NOMO-1 treated with dmso at 0.1 percent for 144 hours (cell line): ENCODE data around the gene SURF6.
"Not testable (repeated sequence)": the region's sequence is repeated elsewhere in the genome, so short reads cannot be mapped to it uniquely, and the experiment has no call there.

Experiments
- DNase-seq: peaks from one replicate; lab custom pipeline; 2025; ENCODE audit not compliant: unreplicated experiment; lab: John Stamatoyannopoulos, UW

SURF6 gene

GRCh38 chr9:133348718-133349573 lies 13.0 kb upstream of the SURF6 start:
- no peak for DNase-seq

GRCh38 chr9:133347985-133348717 lies 12.2 kb upstream of the SURF6 start, which contains the start of the genes MED22 and RPL7A:
Gene MED22, minus strand, starts transcription at chr9:133348131. Its CDS starts 1,469 bp downstream, at chr9:133346662.
Gene RPL7A, plus strand, starts transcription at chr9:133348218. Its CDS starts 26 bp downstream, at chr9:133348244.
- DNase-seq: peak; percentile 92

- DNase-seq: peak; percentile 27
These were observed 11.6 kb upstream of the SURF6 start for GRCh38 chr9:133347515-133347984.

- no peak for DNase-seq
These were observed 10.2 kb upstream of the SURF6 start for GRCh38 chr9:133346021-133346785.

- no peak for DNase-seq
These were observed 9.6 kb upstream of the SURF6 start for GRCh38 chr9:133345596-133345995.

- DNase-seq: no peak
These were observed 9.0 kb upstream of the SURF6 start for GRCh38 chr9:133344979-133345378.

GRCh38 chr9:133344071-133344470 lies 8.1 kb upstream of the SURF6 start:
- DNase-seq: no peak

- DNase-seq: no peak
These were observed 6.6 kb upstream of the SURF6 start for GRCh38 chr9:133342570-133342969.

GRCh38 chr9:133342069-133342406 lies 6.0 kb upstream of the SURF6 start:
- DNase-seq: no peak

- DNase-seq: no peak
These were observed 5.5 kb upstream of the SURF6 start for GRCh38 chr9:133341369-133342068.

- DNase-seq: no peak
These were observed 4.9 kb upstream of the SURF6 start for GRCh38 chr9:133340916-133341315.

- no peak for DNase-seq
These were observed 4.3 kb upstream of the SURF6 start for GRCh38 chr9:133340256-133340655.

GRCh38 chr9:133339641-133340040 lies 3.7 kb upstream of the SURF6 start:
- no peak for DNase-seq

GRCh38 chr9:133334888-133335287 lies 1.1 kb downstream of the SURF6 start:
- not testable (repeated sequence) for DNase-seq

- no peak for DNase-seq
These were observed 1.8 kb downstream of the SURF6 start for GRCh38 chr9:133334161-133334560.

GRCh38 chr9:133333566-133333965 lies 2.4 kb downstream of the SURF6 start:
- DNase-seq: no peak

- DNase-seq: no peak
These were observed 3.0 kb downstream of the SURF6 start for GRCh38 chr9:133333011-133333410.

GRCh38 chr9:133332381-133332730 lies 3.6 kb downstream of the SURF6 start:
- no peak for DNase-seq

GRCh38 chr9:133331641-133332380 lies 4.2 kb downstream of the SURF6 start:
- no peak for DNase-seq

- DNase-seq: no peak
These were observed 4.8 kb downstream of the SURF6 start for GRCh38 chr9:133331221-133331620.
